GM12801 (cell line): ENCODE results near the gene HLA-DRB1.

Experiments
- CTCF ChIP-seq: IDR thresholded peaks from one replicate; pipeline ENCODE4 v1.5.1; 2011; ENCODE audit warnings: control low read depth; ENCODE audit not compliant: insufficient read length; ENCODE audit errors: extremely low read depth

Gene HLA-DRB1

GRCh38 chr6:32625137-32625536 lies 35.5 kb upstream of the HLA-DRB1 start:
- TF ChIP-seq CTCF = no peak

- no peak for TF ChIP-seq CTCF
Measured at GRCh38 chr6:32624565-32624964, 34.9 kb upstream of the HLA-DRB1 start.

- TF ChIP-seq CTCF = no peak
Measured at GRCh38 chr6:32623693-32624092, 34.0 kb upstream of the HLA-DRB1 start.

GRCh38 chr6:32622545-32623401 lies 33.1 kb upstream of the HLA-DRB1 start:
- no peak for TF ChIP-seq CTCF

- TF ChIP-seq CTCF = no peak
Measured at GRCh38 chr6:32621372-32621771, 31.7 kb upstream of the HLA-DRB1 start.

- no peak for TF ChIP-seq CTCF
Measured at GRCh38 chr6:32617751-32618150, 28.1 kb upstream of the HLA-DRB1 start.

GRCh38 chr6:32615885-32616532 lies 26.4 kb upstream of the HLA-DRB1 start:
- TF ChIP-seq CTCF = no peak
